H1 (cell line): Measurements from ENCODE around the gene ELOVL2. TPM values are rescaled to one million over a fixed set of nuclear protein-coding genes. Genes with fewer than 3 reads are reported as not detected.

Experiments used
- CTCF ChIA-PET: fragments of 300-600 bp; sonication (Branson Sonifier 250); formaldehyde crosslinking; loops from one replicate; lab custom pipeline; 2021; ENCODE audit not compliant: partially characterized antibody; lab: Charles Lee
- POLR2A ChIA-PET: fragments of 300-600 bp; sonication (Branson Sonifier 250); formaldehyde crosslinking; loops from one replicate; lab custom pipeline; 2021; ENCODE audit warnings: inconsistent platforms; ENCODE audit not compliant: partially characterized antibody; lab: Charles Lee
- DNase-seq, 2 experiments: peaks; one replicate each; pipeline versions ENCODE4 v3.0.0 to v3.0.0-alpha.2; 2010 to 2022; ENCODE audit warnings: low spot score in 2 of 2, low read depth in 1 of 2, mixed read lengths in 1 of 2
- FAIRE-seq: peaks from 2 replicates; lab custom pipeline; 2011; peaks lifted over from hg19 to GRCh38; lab: Jason Lieb, UNC
- H2AFZ ChIP-seq: 2 replicates; pipeline ENCODE4 v1.8.1; 2012; ENCODE audit warnings: low read length, inconsistent platforms
- H2AK5ac ChIP-seq: 2 replicates; pipeline ENCODE4 v1.6.1; 2013; ENCODE audit warnings: low read depth, low read length
- H2BK120ac ChIP-seq: replicated peaks from 2 replicates; pipeline ENCODE3; 2013; ENCODE audit warnings: low read depth, low read length, inconsistent platforms
- H2BK12ac ChIP-seq: 2 replicates; pipeline ENCODE4 v1.6.1; 2013; ENCODE audit warnings: low read depth, low read length
- H2BK15ac ChIP-seq: 2 replicates; pipeline ENCODE4 v1.6.1; 2013; ENCODE audit warnings: low read length
- H2BK20ac ChIP-seq: 2 replicates; pipeline ENCODE4 v1.6.1; 2013; ENCODE audit warnings: low read length
- H2BK5ac ChIP-seq: 2 replicates; pipeline ENCODE4 v1.6.1; 2013; ENCODE audit warnings: low read depth, low read length
- H3K14ac ChIP-seq: 2 replicates; pipeline ENCODE4 v1.6.1; 2013; ENCODE audit warnings: inconsistent platforms; ENCODE audit not compliant: insufficient read length
- H3K18ac ChIP-seq: 2 replicates; pipeline ENCODE4 v1.6.1; 2013; ENCODE audit warnings: low read length; ENCODE audit errors: extremely low read depth
- H3K23ac ChIP-seq: 2 replicates; pipeline ENCODE4 v1.6.1; 2013; ENCODE audit warnings: inconsistent platforms; ENCODE audit not compliant: insufficient read length
- H3K23me2 ChIP-seq: 2 replicates; pipeline ENCODE4 v1.6.1; 2013; ENCODE audit warnings: low read depth, low read length
- H3K27ac ChIP-seq: 2 replicates; pipeline ENCODE4 v1.6.1; 2011; ENCODE audit warnings: low read depth, low read length, inconsistent platforms
- H3K27me3 ChIP-seq, 4 experiments: replicated peaks in 1 of 4; 1 replicate in 1 of 4; 2 replicates in 3 of 4; pipeline versions ENCODE4 v1.6.1 to v1.8.1; 2011 to 2013; ENCODE audit warnings: low read length in 3 of 4, mild to moderate bottlenecking in 3 of 4, inconsistent platforms in 2 of 4, mixed read lengths in 2 of 4, moderate library complexity in 1 of 4; ENCODE audit not compliant: control insufficient read depth in 3 of 4, insufficient read depth in 3 of 4; ENCODE audit errors: extremely low read depth in 1 of 4
- H3K36me3 ChIP-seq, 4 experiments: 2 replicates each; pipeline versions ENCODE4 v1.6.1 to v1.8.1; 2011 to 2013; ENCODE audit warnings: mild to moderate bottlenecking in 4 of 4, low read length in 3 of 4, moderate library complexity in 2 of 4, control low read depth in 1 of 4, inconsistent platforms in 1 of 4; ENCODE audit not compliant: insufficient read depth in 4 of 4, control insufficient read depth in 2 of 4
- H3K4ac ChIP-seq: replicated peaks from 2 replicates; pipeline ENCODE3; 2013; ENCODE audit warnings: low read length, low read depth, mixed read lengths, inconsistent platforms; ENCODE audit not compliant: insufficient read length
- H3K4me1 ChIP-seq, 4 experiments: replicated peaks in 1 of 4; 1 replicate in 1 of 4; 2 replicates in 3 of 4; pipeline versions ENCODE4 v1.6.1 to v1.8.1; 2011 to 2013; ENCODE audit warnings: low read length in 3 of 4, inconsistent platforms in 2 of 4, mixed read lengths in 1 of 4; ENCODE audit not compliant: insufficient read depth in 4 of 4, control insufficient read depth in 3 of 4
- H3K4me2 ChIP-seq, 2 experiments: 2 replicates each; pipeline versions ENCODE4 v1.6.1 to v1.8.1; 2011 to 2013; ENCODE audit warnings: low read depth in 2 of 2, low read length in 2 of 2, control low read depth in 1 of 2, inconsistent platforms in 1 of 2, mild to moderate bottlenecking in 1 of 2; ENCODE audit not compliant: insufficient read depth in 1 of 2
- H3K4me3 ChIP-seq, 4 experiments: fragments of 200-600, 300-600 bp in 1 of 4; sonication (generic), shearing (Covaris generic), sonication (Bioruptor Twin) in 1 of 4; 2 replicates each; pipeline versions ENCODE4 v1.5.1 to v1.8.1; 2011 to 2016; ENCODE audit warnings: low read length in 4 of 4, low read depth in 3 of 4, control low read depth in 2 of 4, inconsistent platforms in 2 of 4, mild to moderate bottlenecking in 2 of 4, mixed read lengths in 1 of 4, moderate library complexity in 1 of 4; ENCODE audit not compliant: insufficient read depth in 2 of 4; ENCODE audit errors: extremely low read depth in 1 of 4
- H3K56ac ChIP-seq: replicated peaks from 2 replicates; pipeline ENCODE3; 2013; ENCODE audit warnings: low read depth, mild to moderate bottlenecking, mixed read lengths, low read length, inconsistent platforms; ENCODE audit not compliant: insufficient read length
- H3K79me1 ChIP-seq: 2 replicates; pipeline ENCODE4 v1.6.1; 2013; ENCODE audit warnings: low read depth, low read length, control low read depth
- H3K79me2 ChIP-seq, 2 experiments: 2 replicates each; pipeline versions ENCODE4 v1.6.1 to v1.8.1; 2012 to 2013; ENCODE audit warnings: low read length in 2 of 2, mild to moderate bottlenecking in 2 of 2, inconsistent platforms in 1 of 2; ENCODE audit not compliant: insufficient read depth in 2 of 2, control insufficient read depth in 1 of 2
- H3K9ac ChIP-seq, 4 experiments: replicated peaks in 1 of 4; 1 replicate in 1 of 4; 2 replicates in 3 of 4; pipeline versions ENCODE4 v1.6.1 to v1.8.1; 2011 to 2013; ENCODE audit warnings: low read depth in 3 of 4, low read length in 3 of 4, control low read depth in 2 of 4, mild to moderate bottlenecking in 2 of 4, moderate library complexity in 2 of 4, inconsistent platforms in 1 of 4; ENCODE audit errors: extremely low read depth in 1 of 4
- H3K9me3 ChIP-seq, 2 experiments: 2 replicates each; pipeline versions ENCODE4 v1.6.1 to v1.8.1; 2012 to 2013; ENCODE audit warnings: mild to moderate bottlenecking in 2 of 2, moderate library complexity in 2 of 2, control low read depth in 1 of 2, inconsistent platforms in 1 of 2, low read depth in 1 of 2, low read length in 1 of 2, mixed read lengths in 1 of 2; ENCODE audit not compliant: insufficient read depth in 2 of 2
- H4K20me1 ChIP-seq, 2 experiments: replicated peaks in 1 of 2; 2 replicates each; pipeline versions ENCODE3 to v1.8.1; 2011 to 2013; ENCODE audit warnings: inconsistent platforms in 2 of 2, low read length in 2 of 2, mild to moderate bottlenecking in 1 of 2; ENCODE audit not compliant: insufficient read depth in 2 of 2, control insufficient read depth in 1 of 2
- H4K5ac ChIP-seq: 2 replicates; pipeline ENCODE4 v1.6.1; 2013; ENCODE audit warnings: low read length, low read depth, mixed read lengths, inconsistent platforms; ENCODE audit not compliant: insufficient read length
- H4K8ac ChIP-seq: 2 replicates; pipeline ENCODE4 v1.8.0; 2013; ENCODE audit warnings: mild to moderate bottlenecking, moderate library complexity, low read length, inconsistent platforms; ENCODE audit not compliant: insufficient read depth; ENCODE audit errors: extremely low read depth
- H4K91ac ChIP-seq: replicated peaks from 2 replicates; pipeline ENCODE3; 2013; ENCODE audit warnings: low read length, mixed read lengths, inconsistent platforms; ENCODE audit not compliant: insufficient read length
- BACH1 ChIP-seq: IDR thresholded peaks from 2 replicates; pipeline ENCODE4 v1.6.1; 2012; ENCODE audit warnings: low read length, improper control_type of control experiment
- BCL11A ChIP-seq, 2 experiments: IDR thresholded peaks; one replicate each; pipeline ENCODE4 v1.6.1; 2011; ENCODE audit warnings: low read depth in 2 of 2, low read length in 2 of 2, mild to moderate bottlenecking in 2 of 2
- EZH2 ChIP-seq: fragments of 200-600 bp; sonication (generic); IDR thresholded peaks from 2 replicates; pipeline ENCODE4 v1.7.1; 2012; ENCODE audit warnings: low read depth, mild to moderate bottlenecking, moderate library complexity, low read length, inconsistent platforms; ENCODE audit not compliant: severe bottlenecking
- MAFK ChIP-seq: IDR thresholded peaks from 2 replicates; pipeline ENCODE4 v1.6.1; 2012; ENCODE audit warnings: low read depth, mild to moderate bottlenecking, improper control_type of control experiment, low read length
- RFX5 ChIP-seq: IDR thresholded peaks from 2 replicates; pipeline ENCODE4 v1.6.1; 2011; ENCODE audit warnings: low read depth, low read length, improper control_type of control experiment, borderline replicate concordance
- SAP30 ChIP-seq: fragments of 300-600 bp; sonication (generic); IDR thresholded peaks from 2 replicates; pipeline ENCODE4 v1.7.1; 2012; ENCODE audit warnings: low read length, moderate library complexity, mild to moderate bottlenecking, inconsistent platforms; ENCODE audit not compliant: insufficient read depth, insufficient replicate concordance
- SIX5 ChIP-seq: IDR thresholded peaks from 2 replicates; pipeline ENCODE4 v1.6.1; 2011; ENCODE audit warnings: mild to moderate bottlenecking, low read depth, low read length
- SP2 ChIP-seq: IDR thresholded peaks from 2 replicates; pipeline ENCODE4 v1.6.1; 2012; ENCODE audit warnings: mild to moderate bottlenecking, low read length, inconsistent platforms
- SRF ChIP-seq: IDR thresholded peaks from 2 replicates; pipeline ENCODE4 v1.6.1; 2011; ENCODE audit warnings: mild to moderate bottlenecking, low read depth, low read length, moderate library complexity
- YY1 ChIP-seq: IDR thresholded peaks from 2 replicates; pipeline ENCODE4 v1.6.1; 2011; ENCODE audit warnings: low read depth, mild to moderate bottlenecking, low read length
- ZNF274 ChIP-seq: IDR thresholded peaks from 2 replicates; pipeline ENCODE4 v1.7.0; 2012; ENCODE audit warnings: low read length, borderline replicate concordance; ENCODE audit errors: extremely low read depth
- polyA plus RNA-seq, 7 experiments: library from polyadenylated mRNA; depleted of rRNA in 3 of 7; stranded (reverse) in 5 of 7; unstranded in 2 of 7; fragments of >200 nt in 5 of 7; fragments of 200-250 nt in 2 of 7; gene quantifications; 1 replicate in 5 of 7; 2 replicates in 1 of 7; 4 replicates in 1 of 7; pipeline versions ENCODE4 v1.2.1 to v1.2.3, GENCODE V29; 2011 to 2013; ENCODE audit warnings: missing spikeins in 2 of 7, mixed read lengths in 2 of 7
- total RNA-seq: library from RNA; stranded (reverse); fragmentation: NEBNext Ultra II Directional; extraction: Animal tissue kit (Norgen Biotek cat#: 25700); gene quantifications from 2 replicates; pipeline ENCODE4 v1.2.1, GENCODE V29; 2021

Gene ELOVL2
- total and polyA plus RNA-seq, 2 of the 8 experiments (the other 6 are each of a cell fraction or from before 2014, with no cell fraction given) = 0.42 to 0.89 TPM

DNA sequence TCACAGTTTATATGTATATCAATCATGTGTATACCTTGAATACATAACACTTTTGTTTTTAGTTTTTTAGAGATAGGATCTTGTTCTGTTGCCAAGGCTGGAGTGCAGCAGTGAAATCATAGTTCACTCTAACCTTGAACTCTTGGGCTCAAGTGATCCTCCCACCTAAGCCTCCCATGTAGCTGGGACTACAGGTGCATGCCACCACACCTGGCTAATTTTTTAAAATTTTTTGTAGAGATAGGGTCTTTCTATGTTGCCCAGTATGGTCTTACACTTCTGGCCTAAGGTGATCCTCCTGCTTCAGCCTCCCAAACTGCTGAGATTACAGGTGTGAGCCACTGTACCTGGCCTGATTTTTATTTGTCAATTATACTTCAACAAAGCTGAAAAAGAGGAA lies 87.3 kb downstream of the ELOVL2 start:
- DNase-seq (no peak), FAIRE-seq (no peak)
- Histone ChIP-seq H3K79me2 (no peaks in the 10 kb centered on the region), H3K18ac (no peak overlapping the region), H4K20me1 (no peaks in the 10 kb centered on the region), H3K4me2 (no peak overlapping the region), H3K36me3 (no peaks in the 10 kb centered on the region), H4K5ac (no peak overlapping the region), H2BK15ac (no peak overlapping the region), H3K9ac (no peak overlapping the region), H3K27ac (no peak overlapping the region), H2BK20ac (no peak overlapping the region), H3K79me1 (no peaks in the 10 kb centered on the region), H3K56ac (no peak overlapping the region), H3K23me2 (no peaks in the 10 kb centered on the region; the same call in 1 of the 2 replicates), H3K27me3 (peaks cover 12 to 25% (median 17%) of the 10 kb centered on the region in 4 experiments; a peak in 6 of 7 replicates), H2BK5ac (no peak overlapping the region), H4K91ac (no peak overlapping the region), H2BK120ac (no peak overlapping the region), H3K4ac (no peak overlapping the region), H3K4me1 (0 out of 7 replicates have a peak, but pooled peaks cover 0 to 3% (median 0%) of the 10 kb centered on the region in 4 experiments), H4K8ac (no peak overlapping the region), H2BK12ac (no peak overlapping the region), H2AK5ac (no peak overlapping the region), H3K14ac (no peak overlapping the region), H3K9me3 (no peaks in the 10 kb centered on the region), H2AFZ (no peak overlapping the region), H3K4me3 (no peak overlapping the region), H3K23ac (no peak overlapping the region)
- CTCF ChIA-PET = interaction anchor here (0.6 to 2.5 kb wide), 3 partner anchors 112 to 540 kb away, joined by 3 to 8 read pairs (median 4); no protein-coding TSS in a partner anchor
- no peak for TF ChIP-seq SIX5
- TF ChIP-seq BCL11A (IDR thresholded peaks at IDR 0.05; ENCODE audit: low read depth in 2 of 2, low read length in 2 of 2) = no peak
- TF ChIP-seq YY1 = no peak
- TF ChIP-seq RFX5 = no peak
- no peak for TF ChIP-seq EZH2
- TF ChIP-seq SP2 = no peak
- TF ChIP-seq MAFK = no peak
- TF ChIP-seq ZNF274 = no peak
- no peak for TF ChIP-seq BACH1
- no peak for TF ChIP-seq SAP30
- no peak for TF ChIP-seq SRF
- POLR2A ChIA-PET = no interaction called here
